Stimulated activated CD4-positive, alpha-beta T cell treated with anti-CD3 and anti-CD28 coated beads, Interleukin-4, amount 100 ng/mL, for 24 hours (primary cell): ENCODE measurements around the gene PDE6C.

ENCODE experiments used
- DNase-seq: peaks from one replicate; pipeline ENCODE4 v3.0.0-alpha.2; 2020

PDE6C gene

GRCh38 chr10:93595378-93596161, 16.8 kb upstream of the PDE6C start:
- DNase-seq = no peak

DNA sequence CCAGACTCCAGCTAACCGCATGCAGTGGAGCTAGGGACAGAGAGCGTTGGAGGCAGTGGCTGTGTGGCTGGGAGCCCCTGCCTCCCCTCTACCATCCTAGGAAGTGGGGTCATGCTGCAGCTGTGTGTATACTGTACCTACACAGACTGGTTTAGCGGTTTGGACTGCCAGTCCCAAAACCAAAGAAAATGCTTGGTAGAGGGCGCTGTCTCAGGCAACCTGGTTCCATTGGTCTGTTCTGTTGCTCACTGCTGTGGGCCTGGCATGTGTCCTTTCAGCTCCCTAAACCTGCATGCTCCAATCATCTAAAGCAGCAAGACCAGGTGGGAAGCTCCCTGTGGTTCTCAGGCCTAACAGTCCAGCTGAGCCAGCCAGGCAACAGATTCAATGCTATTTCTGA, 15.8 kb upstream of the PDE6C start:
- no peak for DNase-seq

DNA sequence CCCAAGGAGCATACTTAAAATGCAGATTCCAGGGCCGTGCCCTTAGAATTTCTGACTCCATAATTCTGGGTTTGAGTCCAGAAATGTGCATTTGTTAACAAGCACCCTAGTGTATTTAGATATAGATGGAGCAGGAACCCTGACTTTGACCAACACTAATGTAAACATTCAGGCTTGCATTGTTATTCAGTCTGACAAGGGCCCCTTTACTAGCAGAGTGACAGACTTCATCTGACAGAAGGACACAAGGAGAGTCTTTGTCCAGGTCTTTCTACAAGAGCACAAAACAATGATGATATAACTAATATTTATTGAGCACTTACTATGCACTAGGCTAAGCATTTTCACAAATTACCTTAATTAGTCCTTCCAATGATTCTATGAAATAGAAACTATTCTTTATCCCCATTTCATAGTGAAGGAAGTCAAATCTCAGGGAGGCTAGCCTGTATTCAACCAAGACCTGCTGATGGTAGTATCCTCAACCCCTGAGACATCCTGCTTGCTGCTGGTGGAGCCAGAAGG, 15.2 kb upstream of the PDE6C start:
- no peak for DNase-seq

DNA sequence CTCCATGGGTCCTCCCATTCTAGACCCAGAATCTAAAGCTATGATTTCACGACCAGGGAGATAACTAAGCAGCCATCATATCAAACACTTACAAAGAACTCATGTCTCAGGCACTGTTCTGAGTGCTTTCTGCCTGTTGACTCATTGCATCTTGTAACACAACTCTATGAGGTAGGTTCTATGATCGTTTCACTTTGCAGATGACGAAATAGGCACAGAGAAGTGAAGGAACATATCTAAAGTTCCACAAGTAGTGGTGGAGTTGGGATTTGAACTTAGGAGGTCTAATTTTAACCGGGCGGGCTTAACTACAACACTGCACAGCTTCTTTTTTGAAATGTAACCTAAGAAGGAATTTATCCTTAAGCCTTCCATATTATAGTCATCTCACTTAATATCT, 14.2 kb upstream of the PDE6C start:
- no peak for DNase-seq

GRCh38 chr10:93599335-93599734, 13.0 kb upstream of the PDE6C start:
- DNase-seq = no peak

DNA sequence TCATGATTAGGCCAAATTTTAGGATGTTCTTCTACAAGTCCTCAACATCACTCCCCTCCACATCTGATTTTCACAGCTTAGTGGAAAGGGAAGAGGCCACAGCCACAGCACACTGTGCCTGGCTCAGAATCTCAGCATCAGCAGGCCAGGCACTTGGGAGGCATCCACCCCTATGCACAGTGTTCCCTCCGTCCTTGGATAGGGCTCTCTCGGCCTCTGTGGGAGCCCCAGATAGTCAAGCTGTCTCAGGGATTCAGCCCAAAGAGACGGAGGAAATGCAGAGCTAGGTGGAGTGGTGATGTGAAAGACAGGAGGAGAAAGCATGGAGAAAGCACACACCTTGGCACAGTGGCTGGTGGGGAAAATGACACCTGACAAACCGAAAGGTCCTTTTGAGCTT, 12.6 kb upstream of the PDE6C start:
- DNase-seq = no peak

GRCh38 chr10:93600446-93601145, 11.7 kb upstream of the PDE6C start:
- DNase-seq = no peak

GRCh38 chr10:93601146-93601773, 11.1 kb upstream of the PDE6C start, which contains the start of gene RBP4:
TSS of gene RBP4 (minus strand) at chr10:93601235. CDS start at chr10:93601028, 207 bp downstream.
- DNase-seq = no peak

- DNase-seq = no peak
Measured at GRCh38 chr10:93601774-93602162, 10.6 kb upstream of the PDE6C start.

- DNase-seq = no peak
Measured at GRCh38 chr10:93603023-93603422, 9.3 kb upstream of the PDE6C start.

DNA sequence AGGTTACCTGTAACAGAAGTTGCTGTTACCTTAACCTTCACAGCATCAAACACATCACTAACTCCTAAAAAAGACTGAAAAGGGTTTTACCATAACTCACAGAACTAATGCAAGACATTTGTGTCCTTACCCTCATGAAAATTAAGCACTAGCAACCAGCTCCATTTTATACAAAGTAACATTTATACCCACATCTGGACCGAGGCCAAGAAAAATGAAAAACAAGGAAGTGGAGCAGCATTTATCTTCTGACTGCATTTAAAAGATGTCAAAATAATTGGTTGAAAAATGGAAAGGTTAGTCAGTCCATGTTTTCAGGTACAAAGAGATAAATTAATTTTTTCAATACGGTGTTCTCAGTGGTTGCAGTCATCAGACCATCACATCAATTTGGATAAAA, 8.2 kb upstream of the PDE6C start:
- DNase-seq = no peak

GRCh38 chr10:93608421-93608820, 3.9 kb upstream of the PDE6C start:
- no peak for DNase-seq

GRCh38 chr10:93613126-93613525, 789 bp downstream of the PDE6C start:
- DNase-seq = no peak

DNA sequence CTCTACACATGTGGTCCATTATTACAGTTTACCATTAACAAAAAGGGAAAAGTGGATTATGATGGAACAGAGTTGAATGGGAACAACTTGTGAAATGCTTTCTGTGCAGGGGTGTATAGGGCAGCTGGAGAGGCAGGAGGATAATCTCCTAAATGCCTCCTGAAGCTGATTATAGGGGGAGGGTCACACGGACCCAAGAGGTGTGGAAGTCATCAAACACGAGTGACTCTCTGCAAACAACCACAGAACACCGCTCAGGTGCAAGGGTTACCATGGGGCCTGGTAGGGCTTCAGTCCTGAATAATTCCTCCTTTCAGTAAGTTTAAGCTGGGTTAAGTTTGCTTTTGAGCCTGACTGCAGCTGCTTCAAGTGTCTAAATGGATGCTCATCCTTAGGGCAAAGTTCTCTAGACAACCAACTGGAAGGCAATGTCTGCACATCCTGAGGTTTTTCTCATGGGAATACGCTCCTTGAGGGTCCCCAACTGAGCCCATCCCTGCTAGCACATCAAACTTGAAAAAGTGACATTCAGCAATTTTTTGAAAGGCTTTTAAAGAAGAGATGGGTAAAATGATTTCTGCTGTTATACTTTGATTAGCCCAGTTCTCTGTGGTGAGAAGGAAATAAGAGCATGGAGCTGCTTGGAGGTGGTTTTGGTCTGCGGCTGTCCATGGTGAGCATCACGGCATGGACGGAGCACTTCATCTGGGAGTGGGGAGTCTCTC, 1.9 kb downstream of the PDE6C start:
- no peak for DNase-seq

DNA sequence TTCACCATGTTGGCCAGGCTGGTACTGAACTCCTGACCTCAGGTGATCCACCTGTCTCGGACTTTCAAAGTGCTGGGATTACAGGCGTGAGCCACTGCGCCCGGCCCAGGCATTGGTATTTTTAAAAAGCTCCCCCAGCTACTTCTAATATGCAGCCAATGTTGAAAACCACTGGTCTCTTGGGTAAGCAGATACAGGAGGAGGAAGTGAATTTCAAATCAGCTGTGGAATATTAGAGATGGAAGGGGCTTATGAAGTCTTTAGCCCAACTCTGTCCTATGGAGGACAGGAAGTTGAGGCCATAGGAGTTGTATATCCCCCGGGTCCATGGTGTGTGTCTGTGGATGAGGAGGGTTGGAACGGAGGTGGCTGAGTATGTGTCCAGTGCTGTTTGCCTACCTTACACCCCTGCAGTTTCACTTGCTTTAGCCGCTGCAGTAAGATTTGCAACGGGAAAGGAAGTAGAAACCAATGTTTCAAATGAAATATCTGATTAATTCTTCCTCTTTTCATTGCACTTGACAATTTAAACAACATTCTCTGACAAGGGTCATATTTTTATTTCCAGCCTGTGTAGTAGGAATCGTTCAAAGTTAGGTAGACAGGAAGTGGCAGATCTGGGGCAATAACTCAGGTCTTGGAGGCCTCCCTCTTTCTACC, 3.4 kb downstream of the PDE6C start:
- no peak for DNase-seq

DNA sequence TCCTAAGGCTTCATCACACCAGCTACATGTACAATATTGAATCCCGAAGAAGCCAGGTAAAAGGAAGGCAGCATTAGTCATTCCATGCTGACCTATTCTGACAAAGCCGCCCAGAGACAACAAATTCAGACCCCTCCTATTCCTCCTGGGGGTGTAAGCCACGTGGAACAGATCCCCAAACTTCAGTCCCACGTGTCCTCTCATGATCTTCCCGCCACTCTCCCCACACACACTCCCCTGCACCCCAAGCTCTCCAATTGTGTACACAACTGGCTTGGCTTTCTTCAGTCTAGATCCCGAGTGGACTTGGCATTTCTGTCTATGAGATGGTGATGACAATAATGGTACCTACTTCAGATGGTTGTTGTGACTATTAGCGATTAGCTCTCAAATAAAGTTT, 8.6 kb downstream of the PDE6C start:
- DNase-seq = no peak

GRCh38 chr10:93622942-93623341, 10.6 kb downstream of the PDE6C start:
- no peak for DNase-seq

- DNase-seq = no peak
Measured at GRCh38 chr10:93628858-93629257, 16.5 kb downstream of the PDE6C start.

- DNase-seq = no peak
Measured at GRCh38 chr10:93629647-93630305, 17.4 kb downstream of the PDE6C start.

- DNase-seq = no peak
Measured at GRCh38 chr10:93630625-93631557, 18.6 kb downstream of the PDE6C start.

DNA sequence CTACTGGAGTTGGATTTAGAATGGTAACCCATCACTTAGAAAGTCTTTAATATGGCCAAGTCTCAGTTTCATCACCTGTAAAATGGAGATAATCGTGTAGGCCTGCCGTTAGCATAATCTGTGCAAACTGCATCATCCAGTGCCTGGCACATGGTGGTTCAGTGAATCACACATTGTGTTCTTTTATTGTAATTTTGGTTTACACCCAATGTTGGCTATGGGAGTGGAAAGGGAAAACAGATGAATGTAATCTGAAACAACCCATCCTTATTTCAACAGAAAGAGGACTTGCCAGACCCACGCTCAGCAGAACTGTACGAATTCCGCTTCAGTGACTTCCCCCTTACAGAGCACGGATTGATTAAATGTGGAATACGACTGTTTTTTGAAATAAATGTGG, 27.5 kb downstream of the PDE6C start:
- no peak for DNase-seq
